Measurements from ENCODE around the gene ZBTB7C. TPM values are rescaled to one million over a fixed set of nuclear protein-coding genes. Genes with fewer than 3 reads are reported as not detected.

ZBTB7C gene
- total and polyA plus RNA-seq, 4 donors = 0.19 to 1.1 (median 0.45) TPM

DNA sequence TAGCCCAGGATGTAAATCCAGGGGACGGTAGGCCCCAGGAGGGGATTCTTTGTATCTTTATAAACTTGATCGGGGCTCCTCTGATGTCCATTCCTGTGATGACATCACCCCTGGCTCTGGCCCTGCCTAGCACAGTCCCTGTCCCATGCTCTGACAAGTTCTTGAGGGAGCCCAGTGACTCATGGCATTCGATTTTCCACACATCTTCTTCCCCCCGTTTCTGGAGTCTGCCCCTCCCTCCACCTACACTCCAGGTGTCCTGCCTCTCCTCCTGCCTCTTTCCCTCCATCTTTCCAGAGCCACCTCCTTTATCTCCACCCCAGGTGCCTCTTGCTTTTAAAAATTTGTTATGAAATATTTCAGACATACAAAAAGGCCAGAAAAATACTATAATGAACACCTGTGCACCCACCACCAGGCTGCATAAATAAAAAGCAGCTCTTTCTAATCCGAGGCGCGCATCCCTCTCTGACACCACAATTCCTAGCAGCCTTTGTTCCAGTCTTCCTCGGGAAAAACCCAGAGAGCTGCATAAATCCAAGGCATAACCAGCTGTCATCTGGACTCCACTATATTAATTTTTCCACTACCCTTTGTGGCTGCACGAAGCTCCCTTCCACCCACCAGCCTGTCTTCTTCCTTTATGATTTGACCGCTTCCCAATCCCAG lies 207.7 kb downstream of the ZBTB7C start:
- H3K27me3 ChIP-seq (ENCODE audit: control insufficient read depth in 4 of 4, insufficient read depth in 4 of 4, low read length in 3 of 4) = no peaks in the 10 kb centered on the region
- 84% methylated on average over 10 of the region's 10 CpGs for WGBS
- no peak overlapping the region for H3K27ac ChIP-seq (ENCODE audit: low read depth in 1 of 2, low read length in 2 of 2)
- H3K9ac ChIP-seq (ENCODE audit: low read depth in 1 of 2, low read length in 2 of 2) = no peak overlapping the region
- TF ChIP-seq FOXA2 (IDR thresholded peaks at IDR 0.05) (no peak), SP1 (IDR thresholded peaks at IDR 0.05) (no peak), RXRA (IDR thresholded peaks at IDR 0.05) (no peak), TAF1 (conservative IDR thresholded peaks at IDR 0.05) (no peak), HNF4A (conservative IDR thresholded peaks at IDR 0.05) (no peak), YY1 (IDR thresholded peaks at IDR 0.05) (no peak), JUND (IDR thresholded peaks at IDR 0.05) (no peak), GABPA (IDR thresholded peaks at IDR 0.05 in 1 of 2, conservative IDR thresholded peaks at IDR 0.05 in 1 of 2) (no peak), HNF4G (IDR thresholded peaks at IDR 0.05) (no peak), FOXA1 (IDR thresholded peaks at IDR 0.05) (no peak), EGR1 (IDR thresholded peaks at IDR 0.05; ENCODE audit: low read depth in 2 of 2) (no peak), NR2F2 (IDR thresholded peaks at IDR 0.05) (no peak)
- TF ChIP-seq, protein P1, sequence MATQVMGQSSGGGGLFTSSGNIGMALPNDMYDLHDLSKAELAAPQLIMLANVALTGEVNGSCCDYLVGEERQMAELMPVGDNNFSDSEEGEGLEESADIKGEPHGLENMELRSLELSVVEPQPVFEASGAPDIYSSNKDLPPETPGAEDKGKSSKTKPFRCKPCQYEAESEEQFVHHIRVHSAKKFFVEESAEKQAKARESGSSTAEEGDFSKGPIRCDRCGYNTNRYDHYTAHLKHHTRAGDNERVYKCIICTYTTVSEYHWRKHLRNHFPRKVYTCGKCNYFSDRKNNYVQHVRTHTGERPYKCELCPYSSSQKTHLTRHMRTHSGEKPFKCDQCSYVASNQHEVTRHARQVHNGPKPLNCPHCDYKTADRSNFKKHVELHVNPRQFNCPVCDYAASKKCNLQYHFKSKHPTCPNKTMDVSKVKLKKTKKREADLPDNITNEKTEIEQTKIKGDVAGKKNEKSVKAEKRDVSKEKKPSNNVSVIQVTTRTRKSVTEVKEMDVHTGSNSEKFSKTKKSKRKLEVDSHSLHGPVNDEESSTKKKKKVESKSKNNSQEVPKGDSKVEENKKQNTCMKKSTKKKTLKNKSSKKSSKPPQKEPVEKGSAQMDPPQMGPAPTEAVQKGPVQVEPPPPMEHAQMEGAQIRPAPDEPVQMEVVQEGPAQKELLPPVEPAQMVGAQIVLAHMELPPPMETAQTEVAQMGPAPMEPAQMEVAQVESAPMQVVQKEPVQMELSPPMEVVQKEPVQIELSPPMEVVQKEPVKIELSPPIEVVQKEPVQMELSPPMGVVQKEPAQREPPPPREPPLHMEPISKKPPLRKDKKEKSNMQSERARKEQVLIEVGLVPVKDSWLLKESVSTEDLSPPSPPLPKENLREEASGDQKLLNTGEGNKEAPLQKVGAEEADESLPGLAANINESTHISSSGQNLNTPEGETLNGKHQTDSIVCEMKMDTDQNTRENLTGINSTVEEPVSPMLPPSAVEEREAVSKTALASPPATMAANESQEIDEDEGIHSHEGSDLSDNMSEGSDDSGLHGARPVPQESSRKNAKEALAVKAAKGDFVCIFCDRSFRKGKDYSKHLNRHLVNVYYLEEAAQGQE (IDR thresholded peaks at IDR 0.05) = no peak
- TF ChIP-seq, protein P2, sequence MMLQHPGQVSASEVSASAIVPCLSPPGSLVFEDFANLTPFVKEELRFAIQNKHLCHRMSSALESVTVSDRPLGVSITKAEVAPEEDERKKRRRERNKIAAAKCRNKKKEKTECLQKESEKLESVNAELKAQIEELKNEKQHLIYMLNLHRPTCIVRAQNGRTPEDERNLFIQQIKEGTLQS (IDR thresholded peaks at IDR 0.05) = no peak
- TF ChIP-seq, protein P3, sequence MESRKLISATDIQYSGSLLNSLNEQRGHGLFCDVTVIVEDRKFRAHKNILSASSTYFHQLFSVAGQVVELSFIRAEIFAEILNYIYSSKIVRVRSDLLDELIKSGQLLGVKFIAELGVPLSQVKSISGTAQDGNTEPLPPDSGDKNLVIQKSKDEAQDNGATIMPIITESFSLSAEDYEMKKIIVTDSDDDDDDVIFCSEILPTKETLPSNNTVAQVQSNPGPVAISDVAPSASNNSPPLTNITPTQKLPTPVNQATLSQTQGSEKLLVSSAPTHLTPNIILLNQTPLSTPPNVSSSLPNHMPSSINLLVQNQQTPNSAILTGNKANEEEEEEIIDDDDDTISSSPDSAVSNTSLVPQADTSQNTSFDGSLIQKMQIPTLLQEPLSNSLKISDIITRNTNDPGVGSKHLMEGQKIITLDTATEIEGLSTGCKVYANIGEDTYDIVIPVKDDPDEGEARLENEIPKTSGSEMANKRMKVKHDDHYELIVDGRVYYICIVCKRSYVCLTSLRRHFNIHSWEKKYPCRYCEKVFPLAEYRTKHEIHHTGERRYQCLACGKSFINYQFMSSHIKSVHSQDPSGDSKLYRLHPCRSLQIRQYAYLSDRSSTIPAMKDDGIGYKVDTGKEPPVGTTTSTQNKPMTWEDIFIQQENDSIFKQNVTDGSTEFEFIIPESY (IDR thresholded peaks at IDR 0.05) = no peak
- TF ChIP-seq, protein P4, sequence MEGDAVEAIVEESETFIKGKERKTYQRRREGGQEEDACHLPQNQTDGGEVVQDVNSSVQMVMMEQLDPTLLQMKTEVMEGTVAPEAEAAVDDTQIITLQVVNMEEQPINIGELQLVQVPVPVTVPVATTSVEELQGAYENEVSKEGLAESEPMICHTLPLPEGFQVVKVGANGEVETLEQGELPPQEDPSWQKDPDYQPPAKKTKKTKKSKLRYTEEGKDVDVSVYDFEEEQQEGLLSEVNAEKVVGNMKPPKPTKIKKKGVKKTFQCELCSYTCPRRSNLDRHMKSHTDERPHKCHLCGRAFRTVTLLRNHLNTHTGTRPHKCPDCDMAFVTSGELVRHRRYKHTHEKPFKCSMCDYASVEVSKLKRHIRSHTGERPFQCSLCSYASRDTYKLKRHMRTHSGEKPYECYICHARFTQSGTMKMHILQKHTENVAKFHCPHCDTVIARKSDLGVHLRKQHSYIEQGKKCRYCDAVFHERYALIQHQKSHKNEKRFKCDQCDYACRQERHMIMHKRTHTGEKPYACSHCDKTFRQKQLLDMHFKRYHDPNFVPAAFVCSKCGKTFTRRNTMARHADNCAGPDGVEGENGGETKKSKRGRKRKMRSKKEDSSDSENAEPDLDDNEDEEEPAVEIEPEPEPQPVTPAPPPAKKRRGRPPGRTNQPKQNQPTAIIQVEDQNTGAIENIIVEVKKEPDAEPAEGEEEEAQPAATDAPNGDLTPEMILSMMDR (IDR thresholded peaks at IDR 0.05; ENCODE audit: low read depth, low read length, missing input control) = no peak
- TF ChIP-seq, protein P5, sequence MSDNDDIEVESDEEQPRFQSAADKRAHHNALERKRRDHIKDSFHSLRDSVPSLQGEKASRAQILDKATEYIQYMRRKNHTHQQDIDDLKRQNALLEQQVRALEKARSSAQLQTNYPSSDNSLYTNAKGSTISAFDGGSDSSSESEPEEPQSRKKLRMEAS (IDR thresholded peaks at IDR 0.05) = no peak
- no peaks in the 10 kb centered on the region for H3K9me3 ChIP-seq (ENCODE audit: control insufficient read depth in 4 of 4, low read length in 3 of 4)
- DNase-seq (ENCODE audit: low spot score) = no peak
- no peaks in the 10 kb centered on the region for H3K36me3 ChIP-seq (ENCODE audit: control insufficient read depth in 4 of 4, insufficient read depth in 3 of 4, low read depth in 1 of 4, low read length in 3 of 4)
- H3K4me3 ChIP-seq (ENCODE audit: low read depth in 1 of 3, low read length in 3 of 3) = no peak overlapping the region
- peaks cover 0 to 17% (median 7%) of the 10 kb centered on the region in 4 donors for H3K4me1 ChIP-seq (ENCODE audit: control insufficient read depth in 4 of 4, insufficient read depth in 4 of 4, low read length in 3 of 4)

Data from liver (tissue), 9 donors.